Measurements from ENCODE around the gene NUTM1.
"Not testable (repeated sequence)": the region's sequence is repeated elsewhere in the genome, so short reads cannot be mapped to it uniquely, and the experiment has no call there.

The NUTM1 gene

DNA sequence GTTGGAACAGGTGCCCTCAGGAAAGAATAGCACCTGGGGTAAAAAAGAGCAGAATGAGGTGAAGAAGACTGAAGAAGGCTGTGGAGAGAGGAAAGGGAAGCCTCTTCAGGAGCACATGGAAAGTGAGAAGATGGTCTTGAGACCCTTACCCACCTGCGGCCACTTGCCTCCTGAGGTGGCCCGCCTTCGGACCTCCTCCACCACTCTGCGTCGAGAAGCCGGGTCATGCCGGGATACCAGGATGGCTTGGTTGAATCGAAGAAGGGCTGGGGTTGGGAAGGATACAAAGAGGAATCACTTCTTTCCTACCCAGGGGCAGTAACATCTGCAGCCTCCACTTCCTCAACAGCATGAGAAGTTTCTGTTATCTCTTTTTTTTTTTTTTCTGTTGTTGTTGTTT, 20.9 kb downstream of the NUTM1 start:
- H3K79me2 ChIP-seq (ENCODE audit: control insufficient read depth, insufficient read depth, low read length, unreplicated experiment) = peaks cover 11% of the 10 kb centered on the region
- H3K4me3 ChIP-seq (ENCODE audit: low read depth, low read length) = no peak overlapping the region
- H3K36me3 ChIP-seq (ENCODE audit: insufficient read depth, low read length) = no peaks in the 10 kb centered on the region
- no peaks in the 10 kb centered on the region for H3K27me3 ChIP-seq (ENCODE audit: insufficient read depth, low read length)
- H2AFZ ChIP-seq (ENCODE audit: low read length, unreplicated experiment) = no peak overlapping the region
- H3K4me1 ChIP-seq (ENCODE audit: control insufficient read depth, insufficient read depth, low read length, unreplicated experiment) = peaks cover 41% of the 10 kb centered on the region
- no peak overlapping the region for H3K27ac ChIP-seq (ENCODE audit: low read depth, low read length)

DNA sequence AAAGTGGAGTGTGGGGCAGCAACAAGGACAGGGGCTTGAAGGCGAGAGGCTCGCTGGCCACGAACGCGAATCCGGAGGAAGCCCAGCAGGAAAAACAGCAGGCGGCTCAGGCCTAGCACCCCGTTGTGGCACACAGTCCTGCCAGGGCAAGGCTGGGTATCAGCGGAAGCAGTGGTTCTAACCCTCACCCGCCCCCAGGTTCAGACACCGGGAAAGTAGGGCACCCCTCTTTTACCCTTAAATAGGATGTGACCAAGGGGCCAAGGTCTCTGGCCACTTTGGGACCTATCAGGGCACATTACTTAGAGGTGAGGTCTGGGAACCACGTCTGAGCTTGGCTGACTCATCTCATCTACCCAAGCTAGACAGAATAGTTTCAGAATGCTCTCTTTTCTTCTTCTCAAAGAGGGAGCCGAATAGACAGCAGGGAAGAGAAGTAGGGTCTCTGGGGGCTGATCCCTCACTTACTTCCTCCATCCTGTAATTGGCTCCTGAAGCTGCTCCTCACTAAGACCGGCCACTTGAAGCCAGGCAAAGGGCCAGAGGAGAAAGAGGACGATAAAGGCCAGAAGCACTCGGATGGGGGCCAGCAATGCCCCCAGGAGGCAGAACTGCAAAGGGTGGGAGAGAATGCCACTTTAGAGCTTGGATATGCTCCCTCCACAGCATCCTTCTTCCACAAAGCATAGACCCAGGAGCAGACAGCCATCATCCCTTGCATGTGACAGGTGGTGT, 22.1 kb downstream of the NUTM1 start:
- peak overlapping the region; percentile 89 for H3K4me3 ChIP-seq (ENCODE audit: low read depth, low read length)
- H3K36me3 ChIP-seq (ENCODE audit: insufficient read depth, low read length) = no peaks in the 10 kb centered on the region
- peaks cover 11% of the 10 kb centered on the region for H3K79me2 ChIP-seq (ENCODE audit: control insufficient read depth, insufficient read depth, low read length, unreplicated experiment)
- H2AFZ ChIP-seq (ENCODE audit: low read length, unreplicated experiment) = no peak overlapping the region
- no peak overlapping the region for H3K27ac ChIP-seq (ENCODE audit: low read depth, low read length)
- peaks cover 34% of the 10 kb centered on the region for H3K4me1 ChIP-seq (ENCODE audit: control insufficient read depth, insufficient read depth, low read length, unreplicated experiment)
- no peaks in the 10 kb centered on the region for H3K27me3 ChIP-seq (ENCODE audit: insufficient read depth, low read length)

- peak overlapping the region; percentile 78 for H2AFZ ChIP-seq (ENCODE audit: low read length, unreplicated experiment)
- H3K79me2 ChIP-seq (ENCODE audit: control insufficient read depth, insufficient read depth, low read length, unreplicated experiment) = peaks cover 11% of the 10 kb centered on the region
- no peaks in the 10 kb centered on the region for H3K27me3 ChIP-seq (ENCODE audit: insufficient read depth, low read length)
- H3K27ac ChIP-seq (ENCODE audit: low read depth, low read length) = no peak overlapping the region
- peak overlapping the region; percentile 89 for H3K4me3 ChIP-seq (ENCODE audit: low read depth, low read length)
- H3K36me3 ChIP-seq (ENCODE audit: insufficient read depth, low read length) = no peaks in the 10 kb centered on the region
- peaks cover 34% of the 10 kb centered on the region for H3K4me1 ChIP-seq (ENCODE audit: control insufficient read depth, insufficient read depth, low read length, unreplicated experiment)
Measured at GRCh38 chr15:34365836-34366235, 22.7 kb downstream of the NUTM1 start.

DNA sequence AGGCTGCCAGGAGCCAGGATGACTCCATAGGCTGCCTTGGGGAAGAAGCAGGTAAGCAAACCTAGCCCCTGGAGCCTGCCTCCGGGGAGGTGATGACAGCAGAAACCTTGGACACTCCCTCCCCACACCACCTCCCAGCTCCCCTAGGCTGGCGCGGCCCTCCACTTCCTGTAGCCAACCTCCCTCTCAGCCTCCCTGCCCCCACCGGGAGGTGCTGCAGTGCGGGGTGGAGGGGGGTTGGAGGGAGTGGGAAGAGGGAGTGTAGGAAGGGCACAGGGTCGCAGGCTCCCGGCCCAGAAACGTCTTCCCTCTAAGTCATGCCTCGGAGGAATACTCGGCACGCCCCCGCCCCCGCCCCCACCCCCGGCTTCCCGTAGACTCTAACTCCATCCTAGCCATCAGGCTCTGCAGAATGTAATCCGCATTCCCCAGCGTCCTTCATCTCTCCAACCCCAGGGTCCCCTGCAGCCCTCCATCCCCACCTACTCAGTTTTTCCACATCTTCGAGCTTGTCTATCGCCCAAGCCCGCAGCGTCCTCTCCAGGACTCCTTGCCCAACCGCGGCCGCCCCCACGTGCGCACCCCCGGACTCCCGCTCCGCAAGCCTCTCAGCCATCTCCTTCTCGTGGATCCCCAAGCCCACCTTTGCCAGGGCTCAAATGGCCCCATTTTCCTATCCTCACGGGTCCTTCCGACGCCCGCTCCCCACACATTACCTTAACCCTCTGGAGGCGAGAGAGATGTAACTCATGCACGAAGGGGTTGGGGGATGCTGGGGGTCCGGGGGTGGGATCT, 23.4 kb downstream of the NUTM1 start:
- H3K4me1 ChIP-seq (ENCODE audit: control insufficient read depth, insufficient read depth, low read length, unreplicated experiment) = peaks cover 30% of the 10 kb centered on the region
- peaks cover 11% of the 10 kb centered on the region for H3K79me2 ChIP-seq (ENCODE audit: control insufficient read depth, insufficient read depth, low read length, unreplicated experiment)
- H2AFZ ChIP-seq (ENCODE audit: low read length, unreplicated experiment) = peak overlapping the region; percentile 78
- no peaks in the 10 kb centered on the region for H3K36me3 ChIP-seq (ENCODE audit: insufficient read depth, low read length)
- no peaks in the 10 kb centered on the region for H3K27me3 ChIP-seq (ENCODE audit: insufficient read depth, low read length)
- no peak overlapping the region for H3K27ac ChIP-seq (ENCODE audit: low read depth, low read length)
- peak overlapping the region; percentile 89 for H3K4me3 ChIP-seq (ENCODE audit: low read depth, low read length)

DNA sequence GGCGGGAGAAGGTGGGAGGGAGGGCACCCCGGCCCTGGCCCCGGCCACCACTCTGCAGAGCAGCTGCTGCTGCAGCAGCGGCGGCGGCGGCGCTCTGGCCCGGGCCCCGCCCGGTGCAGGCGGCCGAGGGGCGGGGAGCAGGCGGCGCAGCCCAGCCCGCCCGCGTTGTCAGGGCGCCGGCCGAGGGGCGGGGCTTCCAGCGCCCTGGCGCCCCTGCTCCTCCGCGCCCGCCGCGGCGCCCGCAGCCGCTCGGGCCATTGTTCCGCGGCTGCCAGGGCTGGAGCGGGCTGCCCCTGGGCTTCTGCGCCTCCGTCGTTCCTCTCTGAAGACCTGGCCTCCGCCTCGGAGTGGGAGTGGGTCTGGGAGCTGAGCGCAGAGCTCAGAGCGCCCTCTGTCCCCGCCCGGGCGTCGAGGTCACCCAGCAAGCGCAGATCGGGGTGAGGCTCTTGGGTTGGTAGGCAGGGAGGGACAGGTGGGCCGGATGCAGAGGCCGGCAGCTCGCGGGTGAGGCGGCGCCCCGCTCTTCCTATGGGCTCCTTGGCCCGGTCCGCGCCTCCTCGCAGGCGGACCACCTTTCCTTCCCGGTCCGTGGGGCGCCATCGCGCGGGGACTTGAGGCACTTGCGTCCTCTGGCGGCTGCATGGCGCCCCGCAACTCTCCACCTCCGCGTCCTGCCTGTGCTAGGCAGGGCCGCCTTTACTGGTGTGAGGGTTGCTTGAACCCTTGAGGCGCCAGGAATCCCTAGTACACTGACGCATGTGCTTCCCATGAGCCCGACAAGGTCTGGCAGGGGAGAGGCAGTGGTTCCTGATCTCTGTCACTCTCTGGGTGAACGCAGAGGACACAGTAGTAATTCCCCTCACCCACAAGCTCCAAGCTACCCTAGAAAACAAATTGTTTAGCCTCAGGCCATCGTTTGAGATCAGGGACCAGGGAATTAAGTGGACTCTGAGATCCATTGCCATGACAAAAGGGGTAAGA, 24.3 kb downstream of the NUTM1 start, which contains the start of gene LPCAT4:
LPCAT4 (minus strand) TSS at position 96 of the 981 bp plus-strand sequence. CDS start 96 bp downstream, outside the sequence.
- peaks cover 11% of the 10 kb centered on the region for H3K79me2 ChIP-seq (ENCODE audit: control insufficient read depth, insufficient read depth, low read length, unreplicated experiment)
- H3K4me1 ChIP-seq (ENCODE audit: control insufficient read depth, insufficient read depth, low read length, unreplicated experiment) = peaks cover 23% of the 10 kb centered on the region
- no peaks in the 10 kb centered on the region for H3K36me3 ChIP-seq (ENCODE audit: insufficient read depth, low read length)
- no peaks in the 10 kb centered on the region for H3K27me3 ChIP-seq (ENCODE audit: insufficient read depth, low read length)
- peak within 1 kb of the TSS; percentile 89 for H3K4me3 ChIP-seq (ENCODE audit: low read depth, low read length)
- peak within 1 kb of the TSS; percentile 78 for H2AFZ ChIP-seq (ENCODE audit: low read length, unreplicated experiment)
- peak within 1 kb of the TSS; percentile 73 for H3K27ac ChIP-seq (ENCODE audit: low read depth, low read length)

DNA sequence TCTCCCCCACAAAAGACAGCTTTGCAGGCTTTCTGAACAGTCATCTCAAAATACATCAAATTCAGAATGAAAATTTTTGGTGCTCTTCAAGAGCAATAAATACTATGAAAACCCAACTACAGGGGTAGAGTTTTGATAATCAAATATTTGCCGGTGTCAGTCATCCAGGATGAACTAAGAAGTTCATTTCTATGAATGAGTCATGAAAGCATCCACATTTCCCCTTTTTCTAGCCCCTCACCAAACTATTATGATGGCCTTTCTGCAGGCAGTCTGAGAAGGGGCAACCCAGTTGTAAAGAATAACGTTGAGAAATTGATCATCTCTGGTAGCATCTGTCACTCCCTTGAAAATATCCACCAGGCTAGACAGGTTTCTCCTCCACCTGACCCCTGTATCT, 27.0 kb downstream of the NUTM1 start:
- no peaks in the 10 kb centered on the region for H3K36me3 ChIP-seq (ENCODE audit: insufficient read depth, low read length)
- no peaks in the 10 kb centered on the region for H3K27me3 ChIP-seq (ENCODE audit: insufficient read depth, low read length)
- H2AFZ ChIP-seq (ENCODE audit: low read length, unreplicated experiment) = no peak overlapping the region
- H3K4me1 ChIP-seq (ENCODE audit: control insufficient read depth, insufficient read depth, low read length, unreplicated experiment) = peaks cover 13% of the 10 kb centered on the region
- no peak overlapping the region for H3K4me3 ChIP-seq (ENCODE audit: low read depth, low read length)
- H3K27ac ChIP-seq (ENCODE audit: low read depth, low read length) = no peak overlapping the region
- peaks cover 11% of the 10 kb centered on the region for H3K79me2 ChIP-seq (ENCODE audit: control insufficient read depth, insufficient read depth, low read length, unreplicated experiment)

- H3K36me3 ChIP-seq (ENCODE audit: insufficient read depth, low read length) = no peaks in the 10 kb centered on the region
- H3K4me3 ChIP-seq (ENCODE audit: low read depth, low read length) = no peak overlapping the region
- peaks cover 7% of the 10 kb centered on the region for H3K79me2 ChIP-seq (ENCODE audit: control insufficient read depth, insufficient read depth, low read length, unreplicated experiment)
- H2AFZ ChIP-seq (ENCODE audit: low read length, unreplicated experiment) = no peak overlapping the region
- peaks cover 8% of the 10 kb centered on the region for H3K4me1 ChIP-seq (ENCODE audit: control insufficient read depth, insufficient read depth, low read length, unreplicated experiment)
- no peaks in the 10 kb centered on the region for H3K27me3 ChIP-seq (ENCODE audit: insufficient read depth, low read length)
- H3K27ac ChIP-seq (ENCODE audit: low read depth, low read length) = no peak overlapping the region
Measured at GRCh38 chr15:34370643-34371042, 27.5 kb downstream of the NUTM1 start.

DNA sequence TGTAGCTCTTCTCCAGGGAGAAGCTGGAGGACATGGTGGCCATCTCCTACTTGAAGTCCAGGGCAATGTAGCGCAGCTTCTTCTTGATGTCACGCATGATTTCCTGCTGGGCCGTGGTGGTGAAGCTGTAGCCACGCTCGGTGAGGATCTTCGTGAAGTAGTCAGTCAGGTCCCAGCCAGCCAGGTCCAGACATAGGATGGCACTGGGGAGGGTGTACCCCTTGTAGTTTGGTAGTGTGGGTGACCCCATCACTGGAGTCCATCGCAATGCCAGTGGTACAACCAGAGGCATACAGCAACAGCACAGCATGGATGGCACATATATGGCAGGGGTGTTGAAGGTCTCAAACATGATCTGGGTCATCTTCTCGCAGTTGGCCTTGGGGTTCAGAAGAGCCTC, 30.8 kb downstream of the NUTM1 start:
- H3K27ac ChIP-seq (ENCODE audit: low read depth, low read length) = no peak overlapping the region
- H3K4me1 ChIP-seq (ENCODE audit: control insufficient read depth, insufficient read depth, low read length, unreplicated experiment) = no peaks in the 10 kb centered on the region
- no peaks in the 10 kb centered on the region for H3K79me2 ChIP-seq (ENCODE audit: control insufficient read depth, insufficient read depth, low read length, unreplicated experiment)
- H3K27me3 ChIP-seq (ENCODE audit: insufficient read depth, low read length) = no peaks in the 10 kb centered on the region
- no peak overlapping the region for H3K4me3 ChIP-seq (ENCODE audit: low read depth, low read length)
- H2AFZ ChIP-seq (ENCODE audit: low read length, unreplicated experiment) = no peak overlapping the region
- no peaks in the 10 kb centered on the region for H3K36me3 ChIP-seq (ENCODE audit: insufficient read depth, low read length)

GRCh38 chr15:34374816-34375215, 31.7 kb downstream of the NUTM1 start:
- no peaks in the 10 kb centered on the region for H3K4me1 ChIP-seq (ENCODE audit: control insufficient read depth, insufficient read depth, low read length, unreplicated experiment)
- no peaks in the 10 kb centered on the region for H3K79me2 ChIP-seq (ENCODE audit: control insufficient read depth, insufficient read depth, low read length, unreplicated experiment)
- no peaks in the 10 kb centered on the region for H3K27me3 ChIP-seq (ENCODE audit: insufficient read depth, low read length)

DNA sequence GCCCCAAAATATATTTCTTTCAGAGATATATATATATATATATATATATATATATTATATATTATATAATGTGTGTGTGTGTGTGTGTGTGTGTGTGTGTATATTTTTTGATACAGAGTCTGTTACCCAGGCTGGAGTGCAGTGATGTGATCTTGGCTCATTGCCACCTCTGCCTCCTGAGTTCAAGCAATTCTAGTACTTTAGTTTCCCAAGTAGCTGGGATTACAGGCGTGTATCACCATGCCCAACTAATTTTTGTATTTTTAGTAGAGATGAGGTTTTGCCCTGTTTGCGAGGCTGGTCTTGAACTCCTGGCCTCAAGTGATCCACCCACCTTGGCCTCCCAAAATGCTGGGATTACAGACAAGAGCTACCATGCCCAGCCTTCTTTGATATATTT, 32.4 kb downstream of the NUTM1 start:
- H2AFZ ChIP-seq (ENCODE audit: low read length, unreplicated experiment); H3K27ac ChIP-seq (ENCODE audit: low read depth, low read length); H3K4me1 ChIP-seq (ENCODE audit: control insufficient read depth, insufficient read depth, low read length, unreplicated experiment); H3K4me3 ChIP-seq (ENCODE audit: low read depth, low read length); H3K36me3 ChIP-seq (ENCODE audit: insufficient read depth, low read length); H3K27me3 ChIP-seq (ENCODE audit: insufficient read depth, low read length); H3K79me2 ChIP-seq (ENCODE audit: control insufficient read depth, insufficient read depth, low read length, unreplicated experiment): not testable (repeated sequence)

More at GRCh38 chr15:34374816-34375215, 31.7 kb downstream of the NUTM1 start:
- H3K27ac ChIP-seq (ENCODE audit: low read depth, low read length) = no peak overlapping the region
- H3K4me3 ChIP-seq (ENCODE audit: low read depth, low read length) = no peak overlapping the region
- no peaks in the 10 kb centered on the region for H3K36me3 ChIP-seq (ENCODE audit: insufficient read depth, low read length)
- H2AFZ ChIP-seq (ENCODE audit: low read length, unreplicated experiment) = no peak overlapping the region
